Forelimb muscle (tissue), 1 donor: ENCODE measurements around the gene TNNI2. TPM values are rescaled to one million over a fixed set of nuclear protein-coding genes. Genes with fewer than 3 reads are reported as not detected.

Experiments
- DNase-seq: peaks from one replicate; pipeline ENCODE4 v3.0.0-alpha.2; 2013; ENCODE audit warnings: low read depth
- polyA plus RNA-seq: library from polyadenylated mRNA; unstranded; fragments of 120-200 nt; gene quantifications from one replicate; pipeline ENCODE4 v1.2.1, GENCODE V29; 2013; ENCODE audit not compliant: insufficient read length

The TNNI2 gene
- polyA plus RNA-seq, 1 donor, result 3,886 TPM

- no peak for DNase-seq
Observed at GRCh38 chr11:1845561-1846452, 7.0 kb downstream of the TNNI2 start.

- no peak for DNase-seq
Observed at GRCh38 chr11:1846453-1846932, 7.7 kb downstream of the TNNI2 start.

DNA sequence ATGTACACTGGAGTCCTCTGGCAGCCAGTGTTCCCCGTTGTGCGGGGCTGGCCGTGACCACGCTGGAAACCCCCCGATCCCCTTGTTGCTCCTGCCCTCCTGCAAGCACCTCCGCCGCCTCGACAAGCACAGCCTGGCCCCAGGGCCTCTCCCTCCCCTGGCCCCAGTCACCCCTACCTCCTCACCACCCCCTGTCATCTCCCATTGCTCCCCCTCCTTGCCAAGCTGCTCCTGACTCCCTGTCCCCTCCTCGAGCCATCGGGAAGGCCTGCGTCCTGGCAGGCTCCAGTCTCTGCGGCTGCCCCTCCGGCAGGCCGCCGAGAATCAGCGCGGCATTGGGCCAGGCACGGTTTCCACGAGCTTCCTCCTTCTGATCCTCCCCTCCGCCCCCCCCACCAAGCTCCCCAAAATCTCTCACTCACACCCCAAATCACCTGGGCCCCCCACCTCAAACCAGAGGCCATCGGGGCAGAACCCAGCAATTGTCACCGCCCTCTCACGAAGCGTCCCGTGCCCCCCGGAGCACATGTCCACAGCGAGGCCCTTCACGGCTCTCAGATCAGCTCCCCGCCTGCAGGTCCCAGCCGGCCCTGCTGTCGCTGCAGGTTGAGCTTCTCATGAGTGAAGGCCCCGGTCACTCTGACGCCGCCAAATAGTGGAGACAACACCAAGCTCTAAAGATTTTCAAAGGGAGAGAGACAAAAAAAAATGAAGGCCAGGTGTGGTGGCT is 8.4 kb downstream of the TNNI2 start:
- no peak for DNase-seq

DNA sequence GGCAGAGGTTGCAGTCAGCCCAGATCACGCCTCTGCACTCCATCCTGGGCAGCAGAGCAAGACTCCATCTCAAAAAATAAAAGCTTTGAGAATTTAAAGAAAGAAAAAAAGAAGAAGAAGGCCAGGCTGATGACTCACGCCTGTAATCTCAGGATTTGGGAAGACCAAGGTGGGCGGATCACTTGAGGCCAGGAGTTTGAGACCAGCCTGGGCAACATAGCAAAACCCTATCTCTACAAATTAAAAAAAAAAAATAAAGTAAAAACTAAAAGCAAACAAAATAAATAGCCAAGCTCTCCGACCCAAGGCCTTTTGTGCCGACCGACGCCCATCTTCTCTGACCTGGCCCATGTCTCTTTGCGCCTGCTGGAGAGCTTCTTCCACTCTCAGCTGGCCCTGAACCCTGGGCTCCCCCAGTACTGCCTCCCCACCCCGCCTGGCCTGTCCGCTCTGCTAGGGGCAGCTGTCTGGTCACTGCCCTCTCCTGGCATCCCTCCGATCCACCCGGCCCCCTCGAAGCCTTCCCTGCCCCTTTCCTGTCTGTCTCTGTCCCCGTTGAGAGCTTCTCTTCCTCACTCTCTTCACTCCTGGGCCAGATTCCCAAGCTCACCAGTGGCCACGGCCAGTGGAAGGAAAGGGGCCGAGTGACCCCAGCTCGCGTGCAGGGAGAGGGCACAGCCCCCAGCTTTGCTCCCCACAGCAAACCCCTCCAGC is 9.3 kb downstream of the TNNI2 start:
- no peak for DNase-seq

DNA sequence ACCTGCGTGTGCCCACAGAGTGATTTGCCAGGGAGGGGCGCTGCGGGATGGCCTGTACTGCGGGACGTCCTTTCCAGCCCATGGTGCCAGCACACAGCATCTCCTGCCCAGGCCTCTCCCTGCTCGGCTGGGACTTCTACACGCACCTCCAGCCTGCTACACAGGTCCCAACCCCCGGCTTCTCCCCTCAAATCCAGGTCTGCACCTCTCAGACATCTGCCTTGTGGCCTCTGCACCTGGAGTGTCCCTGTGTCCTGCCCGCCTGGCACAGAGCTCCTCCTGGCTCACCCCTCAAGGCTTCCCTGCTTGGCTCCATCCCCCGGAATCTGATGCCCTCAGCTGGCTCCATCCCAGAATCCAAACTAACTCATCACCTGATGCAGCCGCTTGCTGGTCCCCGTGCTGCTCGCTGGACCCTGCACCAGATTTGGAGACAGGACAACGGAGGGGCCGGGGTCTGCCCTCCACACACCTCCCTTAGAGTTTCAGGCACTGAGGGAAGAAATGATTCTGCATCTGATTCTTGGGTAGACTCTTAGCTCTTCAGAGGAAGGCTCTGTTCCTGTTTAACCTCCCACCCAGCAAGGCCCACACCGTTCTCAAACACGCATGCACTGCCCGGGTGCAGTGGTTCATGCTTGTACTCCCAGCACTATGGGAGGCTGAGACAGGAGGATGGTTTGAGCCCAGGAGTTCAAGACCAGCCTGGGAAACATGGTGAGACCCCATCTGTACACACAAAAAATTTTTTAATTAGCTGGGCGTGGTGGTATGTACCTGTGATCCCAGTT is 10.1 kb downstream of the TNNI2 start:
- no peak for DNase-seq

DNA sequence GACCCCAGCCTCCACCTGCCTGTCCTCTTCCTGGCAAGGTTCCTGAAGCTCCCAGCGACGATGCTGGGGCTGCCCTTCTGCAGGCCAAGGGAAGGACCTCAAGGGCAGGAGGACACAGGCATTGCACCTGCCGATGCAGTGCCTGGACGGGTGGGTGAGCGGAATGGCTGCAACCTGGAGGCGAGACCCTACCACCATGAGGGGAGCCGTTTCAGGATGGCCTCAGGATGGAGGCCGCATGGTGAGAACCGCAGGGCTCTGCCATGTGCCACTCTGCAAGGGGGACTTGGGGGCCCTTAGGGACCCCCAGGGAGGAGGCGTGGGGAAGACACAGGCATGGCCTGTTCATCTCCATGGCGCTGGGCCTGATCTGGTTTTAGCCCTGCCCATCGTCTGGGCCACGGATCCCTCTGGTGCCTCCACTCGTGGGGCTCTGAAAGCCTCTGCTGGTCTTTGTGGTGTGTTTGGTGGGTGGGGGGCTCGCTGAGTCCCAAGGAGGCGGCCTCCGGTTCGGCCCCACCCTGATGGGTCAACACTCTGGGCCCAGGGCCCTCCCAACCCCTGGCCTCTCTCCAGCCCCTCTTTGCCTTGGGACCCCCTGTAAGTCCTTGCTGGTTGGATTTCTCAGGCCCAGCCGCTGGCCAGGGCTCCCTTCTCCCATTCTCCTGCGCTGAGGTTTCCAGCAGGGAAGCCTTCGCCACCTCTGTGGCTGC is 12.8 kb downstream of the TNNI2 start:
- no peak for DNase-seq

DNA sequence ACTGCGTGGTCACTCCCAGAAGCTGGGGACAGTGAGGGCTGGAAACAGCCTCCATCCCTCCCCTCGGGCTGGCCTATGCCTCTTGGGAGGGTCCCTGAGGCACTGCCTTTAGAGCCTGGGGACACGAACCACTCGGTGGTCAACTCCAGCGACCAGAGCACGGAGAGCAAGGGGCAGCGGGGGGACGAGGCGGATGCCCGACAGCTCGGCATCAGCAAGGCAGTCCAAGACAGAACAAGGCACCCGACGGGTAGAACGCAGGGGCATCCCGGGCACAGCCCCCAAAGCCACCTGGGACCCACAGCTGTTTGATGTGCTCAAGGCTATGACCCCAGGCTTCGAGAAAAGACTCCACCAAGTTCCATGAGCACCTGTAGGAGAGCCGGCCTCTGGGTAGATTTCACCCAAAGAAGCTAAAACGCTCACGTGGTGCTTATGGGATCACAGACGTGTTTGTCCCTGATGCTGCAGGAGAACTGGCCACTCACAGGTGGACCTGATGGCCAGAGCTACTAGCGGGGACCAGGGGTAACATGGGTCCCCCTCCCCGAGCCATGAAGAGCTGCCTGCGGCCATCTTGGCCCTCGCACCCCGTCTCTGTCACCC is 13.6 kb downstream of the TNNI2 start:
- no peak for DNase-seq

- DNase-seq, result no peak
Observed at GRCh38 chr11:1852877-1853276, 14.1 kb downstream of the TNNI2 start, which contains the start of gene LSP1. Gene LSP1, plus strand, starts transcription at chr11:1853084. Its CDS starts 61 bp downstream, at chr11:1853145.

DNA sequence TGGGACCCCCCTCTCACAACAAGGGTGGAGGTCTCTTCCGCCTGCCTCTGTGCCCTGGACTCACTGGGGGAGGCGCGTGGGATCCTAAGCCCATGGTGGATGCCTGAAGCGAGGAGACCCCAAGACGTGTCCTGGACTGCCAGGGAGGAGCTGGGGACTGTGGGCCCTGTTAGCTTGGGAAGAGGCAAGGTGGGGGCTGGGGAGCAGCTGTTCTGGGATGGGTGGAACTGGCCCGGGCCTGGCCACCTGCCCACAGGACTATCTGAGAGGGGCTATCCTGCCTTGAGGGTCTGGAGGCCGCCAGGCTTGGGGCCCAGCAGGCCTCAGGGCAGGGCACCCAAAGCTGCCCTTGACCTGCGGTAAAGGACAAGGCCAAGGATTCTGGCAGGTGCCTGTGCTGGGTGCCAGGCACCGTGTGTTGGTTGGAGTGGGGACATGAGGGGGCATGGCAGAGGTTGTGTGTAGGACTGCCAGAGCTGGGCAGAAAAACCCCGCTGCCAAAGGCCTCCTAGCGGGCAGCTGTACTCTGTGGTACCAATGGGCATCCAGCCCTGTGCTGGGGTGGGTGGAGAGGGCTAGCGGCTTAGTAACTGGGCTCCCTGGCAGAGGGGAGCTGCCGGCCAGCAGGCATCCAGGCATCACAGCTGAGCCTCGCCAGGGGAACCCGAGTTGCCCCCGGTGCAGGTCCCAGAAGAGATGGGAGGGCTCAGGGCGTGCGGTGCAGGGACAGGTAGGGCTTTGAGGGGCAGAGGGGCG is 14.8 kb downstream of the TNNI2 start:
- DNase-seq, result no peak

- DNase-seq, result no peak
Observed at GRCh38 chr11:1854132-1854948, 15.6 kb downstream of the TNNI2 start.

DNA sequence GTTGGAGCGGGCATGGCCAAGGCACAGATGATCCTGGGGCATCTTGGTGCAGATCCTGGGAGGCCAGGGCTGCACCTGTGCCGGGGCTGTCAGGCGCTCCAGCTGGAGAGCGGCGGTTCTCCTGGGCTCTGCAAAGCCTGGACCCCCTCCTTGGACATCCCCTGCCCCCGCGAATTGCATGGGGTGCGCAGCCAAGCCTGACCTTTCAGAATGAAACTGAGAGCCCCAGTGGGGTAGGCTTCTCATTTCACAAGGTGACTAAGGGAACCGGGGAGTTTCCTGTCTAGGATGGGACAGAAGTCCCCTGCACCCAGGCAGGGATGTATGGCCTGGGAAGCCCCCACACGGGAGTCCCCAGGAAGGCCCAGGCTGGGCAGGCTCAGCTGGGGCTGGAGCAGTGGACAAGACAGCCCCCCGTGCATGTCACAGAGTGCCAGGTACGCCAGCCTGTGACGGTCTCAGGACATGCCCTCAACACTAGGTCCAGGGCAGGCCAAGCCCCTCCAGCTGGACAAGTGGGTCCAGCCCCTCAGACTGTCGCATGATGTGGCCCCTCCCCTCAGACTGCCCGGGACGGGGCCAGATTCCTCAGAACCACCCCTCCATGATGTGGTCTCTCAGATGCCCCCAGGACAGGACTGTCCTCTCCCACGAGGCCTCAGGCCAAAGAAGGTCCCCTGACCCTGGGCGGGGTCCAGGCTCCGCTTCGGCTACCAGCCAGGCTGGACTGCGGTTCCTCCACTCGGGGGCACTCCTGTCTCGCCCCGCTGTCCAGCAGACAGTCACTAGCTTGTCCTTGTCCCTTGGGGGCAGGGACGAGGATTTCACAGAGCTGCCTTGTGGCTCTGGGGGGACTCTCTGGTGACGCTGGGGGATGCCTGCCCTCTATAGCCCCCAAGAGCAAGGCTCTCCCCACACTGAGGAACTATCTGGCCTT is 16.4 kb downstream of the TNNI2 start:
- DNase-seq, result no peak

DNA sequence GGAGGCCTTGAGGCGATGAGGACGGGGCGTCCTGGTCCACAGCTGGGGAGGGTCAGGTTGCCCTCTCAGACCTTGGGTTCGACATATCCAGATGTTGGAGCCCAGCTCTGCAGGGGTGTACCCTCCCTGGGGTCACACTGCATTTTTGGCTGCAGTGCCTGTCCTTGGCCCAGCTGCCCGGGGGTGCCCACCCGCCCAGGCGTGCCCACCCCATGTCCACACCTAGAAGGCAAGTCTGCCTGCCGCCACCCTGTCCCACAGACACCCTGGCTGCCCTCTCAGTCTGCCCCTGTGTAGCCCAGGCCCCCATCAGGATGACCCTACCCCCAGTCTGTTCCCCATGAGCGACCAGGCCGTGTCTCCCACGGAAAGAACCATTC is 17.1 kb downstream of the TNNI2 start:
- no peak for DNase-seq

GRCh38 chr11:1856306-1857005 is 17.7 kb downstream of the TNNI2 start:
- no peak for DNase-seq

DNA sequence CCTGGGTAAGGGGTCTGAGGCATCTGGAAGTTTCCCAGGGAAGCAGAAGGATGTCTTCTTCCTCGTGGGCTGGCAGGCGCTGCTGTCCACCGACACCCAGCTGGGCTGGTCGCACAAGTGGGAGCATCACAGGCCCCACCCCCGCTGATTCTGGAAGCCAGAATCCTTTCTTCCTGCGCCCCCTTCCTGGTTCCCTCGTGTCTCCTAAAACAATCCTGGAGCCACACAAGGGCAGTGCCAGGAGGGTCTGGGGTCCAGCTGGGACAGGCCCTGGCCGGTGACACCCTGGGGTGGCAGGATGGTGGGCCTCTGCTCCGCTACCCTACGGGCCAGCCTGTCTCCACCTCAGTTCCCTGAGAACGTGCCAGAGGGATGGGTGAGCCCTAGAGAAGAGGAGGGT is 18.3 kb downstream of the TNNI2 start:
- DNase-seq, result no peak

GRCh38 chr11:1858154-1858553 is 19.4 kb downstream of the TNNI2 start:
- DNase-seq, result no peak

DNA sequence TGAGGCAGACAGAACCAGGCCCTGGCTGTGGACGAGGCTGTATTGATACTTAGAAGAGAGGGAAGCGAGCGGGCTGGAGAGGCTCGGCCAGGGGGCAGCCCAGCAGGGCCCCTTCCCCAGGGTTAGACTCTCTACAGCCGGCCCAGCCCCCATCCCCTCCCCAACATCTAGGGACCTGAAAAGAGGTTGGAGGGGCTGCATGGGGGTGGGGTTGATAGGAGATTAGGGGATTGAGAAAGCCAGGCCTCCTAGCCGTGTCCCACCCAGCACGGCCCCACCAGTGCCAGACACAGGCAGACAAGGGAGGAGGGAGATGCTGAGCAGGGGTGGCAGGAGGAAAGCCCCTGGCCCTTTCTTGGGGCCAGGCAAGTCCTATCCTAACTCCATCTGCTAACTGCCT is 19.8 kb downstream of the TNNI2 start:
- no peak for DNase-seq

GRCh38 chr11:1859004-1859403 is 20.2 kb downstream of the TNNI2 start:
- no peak for DNase-seq
